Stimulated activated CD4-positive, alpha-beta T cell treated with anti-CD3 and anti-CD28 coated beads, Interleukin-4, amount 100 ng/mL, for 1 hour (primary cell): ENCODE measurements around the gene DDRGK1.

Source experiments
- DNase-seq: peaks from one replicate; pipeline ENCODE4 v3.0.0-alpha.2; 2020

Gene DDRGK1

DNA sequence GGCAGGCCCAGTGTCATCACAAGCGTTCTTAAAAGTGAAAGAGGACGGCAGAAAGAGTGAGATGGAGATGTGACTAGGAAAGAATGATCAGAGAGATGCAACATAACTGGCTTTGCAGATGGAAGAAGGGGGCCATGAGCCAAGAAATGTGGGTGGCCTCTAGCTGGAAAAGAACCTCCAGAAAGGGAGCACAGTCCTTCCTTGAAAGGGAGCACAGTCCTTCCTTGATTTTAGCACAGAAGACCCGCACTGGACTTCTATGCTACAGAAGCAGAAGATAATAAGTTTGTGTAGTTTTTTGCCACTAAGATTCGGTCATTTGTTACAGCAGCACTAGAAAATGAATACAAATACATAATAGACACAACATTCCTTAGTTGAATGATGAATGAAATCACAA lies 24.2 kb downstream of the DDRGK1 start:
- DNase-seq = no peak

DNA sequence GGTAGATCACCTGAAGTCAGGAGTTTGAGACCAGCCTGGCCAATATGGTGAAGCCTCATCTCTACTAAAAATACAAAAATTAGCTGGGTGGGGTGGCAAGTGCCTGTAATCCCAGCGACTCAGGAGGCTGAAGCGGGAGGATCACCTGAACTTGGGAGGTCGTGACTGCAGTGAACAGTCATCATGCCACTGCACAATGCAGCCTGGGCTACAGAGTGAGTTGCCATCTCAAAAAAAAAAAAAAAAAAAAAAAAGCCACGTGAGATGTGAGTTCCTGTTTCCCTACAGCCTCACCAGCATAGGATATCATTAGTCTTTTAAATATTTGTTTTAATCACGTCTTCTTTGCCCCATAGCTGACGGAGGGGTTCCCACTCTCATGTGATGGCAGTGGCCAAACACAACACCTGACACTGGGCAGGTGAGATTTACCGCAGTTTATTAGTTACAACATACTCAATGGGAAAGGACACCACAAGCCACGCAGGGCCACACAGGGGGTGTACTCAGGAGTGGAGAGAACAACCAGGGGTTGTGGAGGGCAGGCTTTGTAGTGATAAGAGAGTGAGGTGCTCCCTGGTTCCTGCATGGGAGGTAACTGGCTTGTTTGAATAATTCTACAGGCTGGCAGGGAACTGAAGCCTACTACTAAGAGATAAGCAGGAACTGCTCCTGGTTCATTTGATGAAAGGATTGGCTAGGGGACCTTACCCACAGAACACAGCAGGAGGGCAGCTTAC lies 26.6 kb downstream of the DDRGK1 start:
- no peak for DNase-seq

DNA sequence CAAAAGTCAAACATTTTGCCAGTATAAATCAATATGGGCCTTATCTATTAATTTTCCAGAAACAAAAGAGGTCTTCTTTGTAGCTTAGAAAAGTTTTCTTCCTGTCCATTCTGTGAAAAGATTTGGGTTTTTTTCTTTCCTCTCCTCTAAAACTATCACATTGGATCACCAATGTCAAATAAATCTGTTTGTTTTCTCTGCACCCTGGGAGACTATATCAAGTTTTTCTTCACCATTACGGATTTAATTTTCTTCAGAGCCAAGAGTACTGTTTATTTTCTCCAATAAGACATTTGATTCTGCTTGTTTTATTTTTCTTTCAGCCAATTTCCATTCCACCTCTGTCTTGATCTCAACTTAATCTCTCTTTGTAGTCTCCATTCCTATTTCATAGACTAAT lies 29.2 kb downstream of the DDRGK1 start:
- DNase-seq = no peak

DNA sequence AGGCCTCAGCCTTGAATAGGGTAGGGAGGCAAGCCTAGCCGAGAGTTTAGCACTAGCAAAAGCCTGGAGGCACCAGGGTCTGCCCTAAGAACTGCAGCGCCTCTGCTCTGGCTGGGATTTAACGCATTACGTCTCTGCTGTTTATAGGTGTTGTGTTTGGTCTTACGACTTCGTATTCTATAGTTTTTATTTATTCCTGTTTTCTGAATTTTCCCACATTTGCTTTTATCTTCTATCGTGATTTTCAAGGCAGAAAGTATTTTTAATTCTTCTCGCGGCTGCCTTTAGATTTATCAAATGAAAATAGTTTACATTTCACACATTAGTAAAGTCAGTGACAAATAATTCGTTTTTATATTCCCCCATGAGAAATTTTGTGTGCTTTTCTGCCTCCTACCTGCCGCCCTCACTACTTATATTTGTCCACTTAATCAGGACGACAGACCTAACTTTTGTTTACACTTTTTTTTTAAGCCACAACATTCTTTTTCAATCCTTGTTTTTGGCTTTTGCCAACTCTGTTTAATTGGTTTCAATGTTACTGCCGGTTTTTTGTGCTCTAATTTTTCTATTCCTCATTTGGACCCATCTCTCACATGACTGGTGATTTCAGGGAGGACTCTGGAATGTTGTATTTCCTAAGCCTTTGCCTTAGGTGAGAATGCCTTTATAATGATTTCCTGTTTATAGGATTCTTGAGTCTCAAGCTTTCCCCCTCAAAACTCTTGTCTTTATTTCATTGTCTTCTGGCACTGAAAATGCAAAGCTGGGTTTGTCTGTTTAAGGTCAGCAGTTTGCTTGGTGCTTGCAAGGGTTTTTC lies 29.8 kb downstream of the DDRGK1 start:
- DNase-seq = no peak

DNA sequence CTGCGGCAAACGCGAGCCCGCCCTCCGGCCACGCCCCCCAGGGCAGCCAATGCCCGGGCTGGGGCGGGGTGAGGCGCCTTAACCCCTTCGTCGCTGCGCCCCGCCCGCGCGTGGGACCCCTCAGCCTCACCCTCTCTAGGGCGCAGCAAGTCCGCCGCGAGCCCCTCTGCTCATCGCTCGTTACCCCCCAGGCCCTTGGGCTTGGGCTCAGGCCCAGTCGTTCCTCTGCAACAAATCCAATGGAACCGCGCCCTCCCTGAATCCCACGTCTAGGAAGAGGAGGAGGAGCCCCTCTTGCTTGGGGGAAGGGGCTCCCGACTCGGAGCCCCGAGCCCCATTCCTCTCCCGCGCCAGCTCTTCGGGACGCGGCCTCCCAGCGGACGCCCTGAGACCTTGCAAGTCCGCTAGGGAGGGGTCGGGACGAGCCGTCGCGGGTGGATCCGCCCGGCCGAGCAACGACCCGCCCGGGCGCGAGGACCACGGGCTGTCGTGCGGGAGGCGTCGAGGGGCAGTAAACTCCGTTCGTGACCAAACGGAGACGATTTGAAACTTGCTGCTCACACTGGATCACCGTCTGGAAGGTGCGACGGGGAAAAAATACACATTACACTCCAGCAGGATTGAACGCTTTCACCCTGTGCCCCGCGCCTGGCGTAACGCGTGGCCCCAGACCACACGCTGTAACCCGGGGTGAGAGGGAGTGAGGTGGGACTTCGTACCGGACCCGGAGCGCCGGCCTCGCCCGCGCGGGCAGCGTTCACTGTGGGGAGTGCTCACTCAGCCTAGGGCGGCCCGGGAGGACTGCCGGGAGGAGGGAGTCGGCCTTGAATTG lies 30.7 kb downstream of the DDRGK1 start:
- peak; percentile 94 for DNase-seq

DNA sequence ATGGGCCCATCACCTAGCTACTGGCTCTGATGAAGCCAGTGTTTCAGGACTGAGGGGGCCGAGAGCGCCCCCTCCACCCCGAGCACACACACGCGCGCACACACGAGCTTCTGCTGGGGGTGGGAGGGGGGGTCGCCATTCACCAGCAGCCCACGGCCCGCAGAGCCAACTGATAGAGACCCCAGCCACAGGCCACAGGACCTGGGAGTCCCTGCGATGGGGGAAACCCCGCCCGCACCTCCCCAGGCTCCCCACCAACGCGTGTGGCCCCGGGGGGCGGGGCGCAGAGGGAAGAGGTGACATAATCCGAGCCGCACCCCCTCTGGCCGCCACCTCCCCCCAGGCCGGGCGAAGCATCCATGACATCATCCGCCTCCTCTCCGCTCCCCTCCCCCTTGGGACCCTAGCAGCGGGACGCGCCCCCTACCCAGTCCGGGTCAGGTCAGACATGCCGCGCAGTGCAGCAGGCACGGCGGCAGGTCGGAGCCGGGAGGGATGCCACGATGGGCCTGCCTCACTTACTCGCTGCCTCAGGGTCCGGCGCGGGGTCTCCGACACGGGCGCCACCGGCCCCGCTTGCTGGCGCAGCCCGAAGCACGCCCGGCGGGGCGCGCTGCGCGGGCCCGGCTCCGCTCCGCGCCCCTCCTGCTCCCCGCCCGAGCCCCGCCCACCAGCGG lies 31.4 kb downstream of the DDRGK1 start, which contains the start of gene LZTS3:
TSS of gene LZTS3 (minus strand) at position 617 of the 677 bp plus-strand sequence. CDS start 6,386 bp downstream, outside the sequence.
- DNase-seq = peak; percentile 81

DNA sequence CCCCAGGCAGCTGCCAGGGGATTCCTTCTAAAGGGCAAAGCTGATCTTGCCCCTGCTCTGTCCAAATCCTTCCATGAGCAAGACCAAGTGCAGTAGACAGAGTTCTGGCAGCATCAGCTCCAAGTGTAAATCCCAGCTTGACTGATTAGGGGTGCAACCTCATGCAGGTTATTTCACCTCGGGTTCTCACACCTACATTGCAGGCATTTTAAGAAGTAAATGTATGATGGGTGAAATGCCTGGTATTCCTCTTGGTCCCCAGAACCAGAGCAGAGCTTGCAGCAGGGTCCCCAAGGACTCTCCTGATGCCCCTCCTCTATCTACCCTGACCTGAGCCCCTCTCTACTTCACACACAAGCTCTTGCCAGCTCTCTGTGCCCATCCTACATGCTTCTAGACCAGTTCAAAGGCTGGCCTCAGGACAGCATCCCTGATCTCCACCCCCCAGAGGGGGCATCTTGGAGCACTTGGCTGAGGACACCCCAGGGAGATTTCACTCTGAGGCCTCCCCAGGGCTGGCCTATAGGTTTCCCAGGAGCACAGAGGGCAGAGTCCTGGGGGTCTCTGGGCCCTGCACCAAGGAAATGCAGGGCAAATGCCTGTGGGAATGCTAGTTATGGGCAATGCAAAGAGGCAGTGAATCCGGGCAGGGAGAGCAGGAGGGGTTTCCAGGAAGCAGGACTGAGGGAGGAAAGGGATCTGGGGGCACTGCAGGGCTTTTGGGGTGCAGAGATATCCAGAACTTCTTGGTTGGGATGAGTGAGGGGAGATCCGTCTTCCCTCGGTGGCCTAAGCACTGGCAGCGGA lies 32.2 kb downstream of the DDRGK1 start:
- DNase-seq = no peak

DNA sequence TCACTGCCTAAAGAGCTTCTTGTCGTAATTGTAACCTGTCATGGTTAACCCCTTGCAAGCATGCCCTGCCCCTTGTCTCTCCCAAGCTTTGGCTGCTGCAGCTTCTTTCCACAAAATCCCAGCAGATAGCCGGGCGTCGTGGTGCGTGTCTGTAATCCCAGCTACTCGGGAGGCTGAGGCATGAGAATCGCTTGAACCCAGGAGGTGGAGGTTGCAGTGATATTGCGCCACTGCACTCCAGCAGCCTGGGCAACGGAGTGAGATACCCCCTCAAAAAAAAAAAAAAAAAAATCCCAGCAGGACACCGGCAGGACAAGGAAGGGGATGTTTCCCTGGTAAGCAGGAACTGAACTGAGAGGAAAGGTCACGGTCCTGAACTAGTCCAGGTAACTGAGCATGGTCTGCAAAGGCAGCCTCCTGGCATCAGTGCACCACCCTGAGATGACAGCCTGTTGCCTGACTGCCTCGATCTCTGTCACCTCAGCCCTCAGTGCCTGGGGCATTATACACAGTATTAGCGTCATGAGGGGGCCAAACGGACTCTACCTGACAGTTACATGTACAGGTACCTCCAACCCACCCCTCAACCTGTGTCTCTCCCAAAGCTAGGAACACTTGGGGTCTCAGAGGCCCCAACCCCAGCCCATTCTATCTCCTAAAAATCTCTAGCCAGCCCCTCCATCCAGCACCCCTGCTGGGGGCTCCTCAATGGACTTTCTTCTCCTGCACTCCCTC lies 32.9 kb downstream of the DDRGK1 start:
- DNase-seq = no peak

DNA sequence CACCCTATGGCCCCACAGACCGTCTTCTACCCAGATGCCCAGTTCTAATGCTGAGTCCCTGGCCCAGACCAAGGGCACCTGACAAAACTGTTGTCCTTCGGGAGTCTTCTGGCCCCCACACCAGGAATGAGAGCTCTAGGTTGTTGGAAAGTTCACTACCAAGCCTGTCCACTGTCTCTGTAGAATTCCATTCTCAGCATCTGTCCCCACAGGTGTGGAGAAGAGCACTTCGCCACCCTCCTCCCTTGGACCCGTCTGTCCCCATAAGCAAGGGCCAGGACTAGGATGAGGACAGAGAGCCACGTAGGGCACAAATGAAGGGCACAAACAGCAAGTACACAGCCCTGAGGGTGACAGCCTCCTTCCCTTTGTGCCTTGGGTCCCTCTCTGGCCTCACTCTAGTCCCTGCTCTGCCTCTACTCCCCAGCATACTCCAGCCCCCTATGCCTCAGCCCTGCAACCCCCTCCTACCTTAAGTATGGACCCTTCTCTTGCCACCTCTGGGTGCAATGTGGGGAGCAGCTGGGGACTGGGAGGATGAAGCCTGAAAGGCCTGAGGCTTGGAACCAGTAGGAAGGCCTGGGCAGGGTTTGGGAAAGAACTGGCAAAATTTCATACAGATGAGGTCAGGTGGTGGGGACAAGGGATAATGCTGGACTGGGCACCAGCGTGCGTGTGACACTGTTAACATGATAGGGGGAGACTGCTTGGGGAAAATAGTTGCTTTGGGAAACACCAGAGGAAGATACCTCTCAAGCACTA lies 35.5 kb downstream of the DDRGK1 start:
- DNase-seq = no peak

DNA sequence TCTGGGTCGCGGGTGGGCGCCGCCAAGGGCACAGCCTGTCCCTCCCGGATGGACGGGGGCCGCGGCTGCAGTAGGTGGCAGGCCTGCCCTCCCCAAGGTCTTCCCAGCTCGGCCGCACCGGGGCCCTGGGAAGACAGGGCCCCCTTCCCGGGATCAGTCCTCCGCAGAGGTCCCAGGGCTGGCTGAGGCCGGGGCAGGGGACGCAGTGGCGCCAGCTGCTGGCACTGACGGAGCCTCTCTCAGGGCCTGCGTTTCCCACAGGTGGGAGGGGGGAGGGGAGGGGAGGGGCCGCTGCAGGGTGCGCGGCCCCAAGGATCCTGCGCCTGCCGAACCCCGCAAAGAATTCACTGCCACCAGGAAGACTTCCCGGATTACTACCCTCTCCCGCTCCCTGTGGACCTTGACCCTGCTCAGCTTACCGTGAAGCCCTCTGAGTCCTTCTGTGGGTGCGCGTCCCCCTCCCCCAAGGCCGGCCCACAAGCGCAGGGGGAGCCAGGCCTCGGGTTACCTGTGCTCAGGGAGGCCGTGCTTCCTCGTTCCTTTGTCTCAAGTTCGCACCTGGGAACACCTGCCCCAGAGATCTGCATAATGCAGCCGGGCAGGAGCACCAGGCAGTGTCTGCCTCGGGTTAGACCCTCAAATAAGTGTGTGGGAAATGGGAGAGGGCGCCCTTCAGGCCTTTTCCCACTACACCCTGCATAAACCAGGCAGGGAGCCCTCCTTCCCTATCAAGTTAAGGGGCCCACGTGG lies 36.2 kb downstream of the DDRGK1 start:
- peak; percentile 30 for DNase-seq

DNA sequence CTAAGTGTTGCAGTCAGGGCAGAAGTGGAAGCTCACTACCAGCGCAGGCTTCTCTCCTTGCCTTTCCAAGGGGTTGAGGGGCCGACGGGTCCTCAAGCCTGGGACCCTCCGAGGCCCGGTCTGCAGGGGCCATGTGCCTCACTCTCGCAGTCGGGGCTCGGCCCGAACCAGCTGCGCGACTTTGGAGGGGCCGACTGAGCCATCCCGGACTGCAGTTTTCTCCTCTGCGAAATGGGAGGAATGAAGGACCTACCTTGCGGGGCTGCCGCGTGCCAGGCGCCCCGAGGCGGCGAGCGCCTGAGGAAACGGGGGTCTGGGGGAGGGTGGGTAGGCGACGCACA lies 36.8 kb downstream of the DDRGK1 start:
- DNase-seq = no peak

DNA sequence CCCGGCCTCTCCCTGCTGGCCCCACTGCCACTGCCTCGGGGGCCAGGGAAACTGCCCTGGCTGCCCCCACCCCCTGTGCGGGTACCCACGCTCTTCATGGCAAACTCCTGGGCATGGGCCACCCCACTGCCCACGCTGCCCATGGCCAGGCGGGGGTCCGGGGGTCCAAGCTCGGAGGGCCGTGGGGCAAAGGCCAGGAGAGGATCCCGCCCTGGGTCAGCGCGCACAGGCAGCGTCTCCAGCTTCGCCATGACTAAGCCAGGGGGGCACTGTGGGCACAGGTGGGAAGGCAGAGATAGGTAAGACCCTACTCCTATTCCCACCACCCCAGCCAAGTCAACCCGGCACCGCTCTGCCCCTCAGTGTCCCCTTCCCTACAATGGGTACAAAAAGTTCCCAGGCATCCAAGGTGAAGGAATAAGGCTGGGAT lies 37.6 kb downstream of the DDRGK1 start:
- no peak for DNase-seq

DNA sequence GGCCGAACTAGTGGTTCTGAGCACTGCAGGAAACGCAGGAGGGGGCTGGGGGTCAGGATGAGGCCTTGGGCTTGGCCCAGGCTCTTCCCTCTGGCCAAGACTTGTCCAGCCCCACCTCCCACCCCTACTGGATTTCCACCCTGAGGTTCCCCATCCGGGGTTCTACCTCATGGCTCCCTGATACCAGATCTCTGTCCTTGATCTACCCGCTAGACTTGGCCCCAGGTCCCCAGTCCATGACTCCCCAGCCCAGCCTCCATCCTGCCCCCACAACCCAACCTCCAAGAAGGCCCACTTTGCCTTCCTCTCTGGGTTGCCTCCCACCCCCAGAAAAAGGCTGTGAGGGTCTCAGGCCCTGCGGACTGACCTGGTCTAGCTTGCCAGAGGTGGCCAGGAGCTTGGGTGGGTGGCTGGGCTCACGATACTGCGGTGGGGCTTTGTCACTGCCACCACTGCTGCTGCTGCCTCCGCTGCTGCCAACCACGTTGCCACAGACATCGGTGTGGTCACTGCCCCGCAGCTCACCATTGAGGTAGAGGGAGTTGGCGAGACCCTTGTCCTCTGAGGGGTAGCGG lies 38.1 kb downstream of the DDRGK1 start:
- DNase-seq = no peak

DNA sequence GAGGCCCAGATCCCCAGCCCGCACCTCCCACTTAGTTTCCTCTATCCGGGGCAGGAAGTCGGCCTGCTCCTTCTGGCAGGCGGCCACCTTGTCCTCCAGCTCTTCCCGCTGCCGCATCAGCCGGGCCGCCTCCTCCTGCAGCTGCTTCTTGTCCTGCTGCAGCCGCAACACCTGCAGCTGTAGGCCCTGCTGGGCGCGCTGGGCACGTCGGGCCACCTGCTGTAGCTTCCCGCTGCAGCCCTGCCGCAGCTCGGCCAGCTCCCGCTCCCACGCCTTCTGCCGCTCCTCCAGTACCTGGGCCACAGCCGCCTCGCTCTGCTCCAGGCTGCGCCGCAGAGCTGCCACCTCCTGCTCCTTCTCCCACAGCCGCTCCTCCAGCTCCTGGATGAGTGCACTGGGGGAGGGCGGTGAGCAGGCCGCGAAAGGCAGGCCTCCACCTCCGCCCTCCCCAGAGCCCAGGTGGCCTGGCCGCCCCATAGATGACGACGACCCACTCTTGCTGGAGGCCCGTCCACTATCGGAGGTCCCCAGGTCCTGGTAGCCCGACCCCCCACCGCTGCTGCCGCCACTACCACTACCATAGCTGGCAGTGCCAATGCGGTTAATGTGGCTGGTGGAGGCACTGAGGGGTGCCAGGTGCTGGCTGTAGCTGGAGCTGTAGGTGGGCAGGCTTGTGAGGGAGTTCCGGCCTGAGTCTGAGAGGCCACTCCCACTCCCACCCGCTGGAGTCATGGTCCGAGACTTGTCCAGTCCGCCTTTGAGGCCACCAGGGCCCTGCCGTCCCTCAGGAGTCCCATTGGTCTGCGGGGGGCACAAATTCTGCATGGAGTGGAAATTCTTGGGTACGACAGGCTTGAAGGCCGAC lies 38.8 kb downstream of the DDRGK1 start:
- no peak for DNase-seq

DNA sequence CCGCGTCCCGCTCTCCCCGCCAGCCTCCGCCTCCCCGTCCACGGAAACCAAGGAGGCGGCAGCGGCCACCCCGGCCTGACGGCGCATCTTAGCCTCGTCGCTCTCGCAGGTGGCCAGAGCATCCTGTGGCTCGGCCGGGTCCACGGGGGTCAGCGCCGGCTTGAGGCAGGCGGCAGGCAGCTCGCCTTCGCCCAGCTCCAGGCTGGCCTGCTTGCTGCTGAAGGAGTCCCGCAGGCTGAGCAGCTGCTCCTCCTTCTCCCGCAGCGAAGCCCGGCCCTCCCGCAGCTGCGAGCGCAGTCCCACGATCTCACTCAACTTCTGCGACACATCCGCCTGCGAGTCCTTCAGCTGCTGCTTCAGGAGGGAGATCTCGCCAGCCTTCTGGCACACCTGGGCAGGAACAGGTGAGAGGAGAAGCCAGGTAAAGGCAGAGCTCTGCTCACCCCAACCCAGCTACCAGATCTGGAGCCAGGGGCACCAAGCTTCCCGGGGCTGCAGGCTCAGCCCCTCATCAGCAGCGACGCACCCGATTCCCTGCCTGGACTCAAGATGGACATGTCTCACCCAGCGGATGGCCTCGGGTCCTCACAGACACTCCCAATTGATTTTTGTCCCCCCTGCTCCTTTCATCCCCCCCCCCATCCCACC lies 39.6 kb downstream of the DDRGK1 start:
- DNase-seq = no peak

DNA sequence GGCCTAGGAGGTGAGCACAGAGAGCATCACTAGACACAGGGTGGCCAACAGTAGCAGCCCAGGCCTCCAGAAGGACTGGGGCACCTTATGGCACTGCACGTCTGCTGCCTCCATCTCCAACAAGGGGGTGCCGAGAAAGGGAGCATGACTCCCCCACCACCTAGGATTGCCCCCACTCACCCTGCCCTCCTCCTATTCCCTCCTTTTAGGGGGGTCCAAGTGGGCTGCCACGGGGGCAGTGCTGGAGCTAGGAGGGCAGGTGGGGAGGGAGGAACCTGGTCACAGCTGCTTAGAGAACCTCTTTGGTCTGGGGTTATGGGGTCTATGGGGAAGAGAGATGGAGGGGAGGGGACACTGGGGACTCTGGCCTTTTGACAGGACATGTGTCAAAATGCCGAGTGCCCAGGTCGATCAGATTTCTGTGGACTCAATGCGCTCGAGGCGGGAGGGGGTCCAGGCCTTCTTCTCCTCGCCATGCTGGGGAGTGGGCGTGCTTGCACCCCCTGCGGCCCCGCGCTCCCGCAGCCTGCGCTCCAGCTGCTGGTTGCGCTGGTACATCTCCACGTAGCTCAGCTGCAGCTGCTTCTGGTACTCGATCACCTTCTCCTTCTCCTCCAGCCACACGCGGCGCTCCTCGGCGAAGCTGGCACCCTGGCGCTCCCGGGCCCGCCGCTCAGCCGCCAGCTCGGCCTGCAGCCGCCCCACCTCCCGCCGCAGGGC lies 40.3 kb downstream of the DDRGK1 start:
- DNase-seq = no peak
